GM18909 (cell line): ENCODE measurements around the gene UBXN11.

ENCODE experiments used
- ATAC-seq: cut with Tn5 transposase; IDR thresholded peaks from one replicate; pipeline ENCODE4 v1.9.1; 2021; ENCODE audit warnings: mild to moderate bottlenecking; ENCODE audit not compliant: unreplicated experiment, poor library complexity

The UBXN11 gene

GRCh38 chr1:26288311-26288941 is 18.0 kb downstream of the UBXN11 start:
- no peak for ATAC-seq

- no peak for ATAC-seq
Observed at GRCh38 chr1:26287811-26288210, 18.6 kb downstream of the UBXN11 start.

GRCh38 chr1:26287033-26287711 is 19.3 kb downstream of the UBXN11 start:
- ATAC-seq = peak; percentile 40

DNA sequence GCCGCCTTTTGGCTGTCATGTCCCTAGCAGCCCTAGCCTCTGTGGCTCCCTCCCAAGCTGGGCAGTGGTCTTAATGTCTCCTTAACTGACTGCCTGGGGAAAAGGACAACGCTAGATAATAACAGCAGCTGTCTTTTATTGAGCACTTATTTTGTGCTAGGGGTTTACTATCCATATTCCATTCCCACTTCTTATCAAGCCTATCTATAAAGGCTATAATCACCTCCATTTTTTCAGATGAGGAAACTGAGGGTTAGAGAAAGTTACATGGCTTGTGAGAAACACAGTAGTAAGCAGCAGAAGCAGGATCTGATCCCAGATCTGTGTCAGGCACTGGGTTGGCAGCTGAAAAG is 20.4 kb downstream of the UBXN11 start:
- ATAC-seq = no peak

GRCh38 chr1:26285366-26286063 is 20.9 kb downstream of the UBXN11 start:
- ATAC-seq = no peak

GRCh38 chr1:26284597-26285347 is 21.7 kb downstream of the UBXN11 start:
- peak; percentile 28 for ATAC-seq

DNA sequence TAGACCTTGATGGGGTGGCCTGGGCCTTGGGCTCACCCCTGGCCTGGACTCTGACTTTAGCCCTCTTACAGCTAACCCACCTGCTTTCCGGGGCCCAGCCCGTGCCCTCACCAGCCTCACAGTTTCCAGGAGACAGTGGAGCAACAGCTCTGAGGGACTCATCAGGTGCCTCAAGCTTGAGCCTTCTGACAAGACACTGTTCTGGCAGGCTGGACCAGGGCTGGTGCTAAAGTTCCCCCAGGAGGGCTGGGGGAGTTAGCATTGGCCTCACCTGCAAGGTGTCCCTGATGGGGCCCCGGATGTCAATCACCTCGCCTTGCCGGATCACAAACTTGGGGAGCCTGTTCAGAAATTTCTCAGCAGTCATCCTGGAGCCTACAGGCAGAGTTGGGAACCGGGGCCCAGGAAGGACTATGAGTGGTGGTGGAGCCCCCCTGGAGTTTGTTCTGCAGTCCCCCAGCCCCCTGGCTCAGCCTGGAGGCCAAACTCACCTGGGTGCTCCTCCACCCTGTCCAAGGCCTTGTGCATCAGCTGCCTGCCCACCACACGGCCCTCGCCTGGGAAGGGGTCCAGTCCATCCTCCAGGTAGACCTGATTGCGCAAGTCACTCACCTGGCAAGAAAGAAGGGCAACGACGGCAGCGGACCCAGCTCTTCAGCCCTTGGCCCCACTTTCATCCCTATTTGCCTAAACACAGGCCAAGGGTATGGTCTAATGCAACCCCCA is 22.4 kb downstream of the UBXN11 start:
- ATAC-seq = no peak

GRCh38 chr1:26283279-26283853 is 23.1 kb downstream of the UBXN11 start:
- no peak for ATAC-seq

GRCh38 chr1:26282401-26282918 is 24.0 kb downstream of the UBXN11 start:
- ATAC-seq = no peak

GRCh38 chr1:26281971-26282370 is 24.5 kb downstream of the UBXN11 start:
- no peak for ATAC-seq

DNA sequence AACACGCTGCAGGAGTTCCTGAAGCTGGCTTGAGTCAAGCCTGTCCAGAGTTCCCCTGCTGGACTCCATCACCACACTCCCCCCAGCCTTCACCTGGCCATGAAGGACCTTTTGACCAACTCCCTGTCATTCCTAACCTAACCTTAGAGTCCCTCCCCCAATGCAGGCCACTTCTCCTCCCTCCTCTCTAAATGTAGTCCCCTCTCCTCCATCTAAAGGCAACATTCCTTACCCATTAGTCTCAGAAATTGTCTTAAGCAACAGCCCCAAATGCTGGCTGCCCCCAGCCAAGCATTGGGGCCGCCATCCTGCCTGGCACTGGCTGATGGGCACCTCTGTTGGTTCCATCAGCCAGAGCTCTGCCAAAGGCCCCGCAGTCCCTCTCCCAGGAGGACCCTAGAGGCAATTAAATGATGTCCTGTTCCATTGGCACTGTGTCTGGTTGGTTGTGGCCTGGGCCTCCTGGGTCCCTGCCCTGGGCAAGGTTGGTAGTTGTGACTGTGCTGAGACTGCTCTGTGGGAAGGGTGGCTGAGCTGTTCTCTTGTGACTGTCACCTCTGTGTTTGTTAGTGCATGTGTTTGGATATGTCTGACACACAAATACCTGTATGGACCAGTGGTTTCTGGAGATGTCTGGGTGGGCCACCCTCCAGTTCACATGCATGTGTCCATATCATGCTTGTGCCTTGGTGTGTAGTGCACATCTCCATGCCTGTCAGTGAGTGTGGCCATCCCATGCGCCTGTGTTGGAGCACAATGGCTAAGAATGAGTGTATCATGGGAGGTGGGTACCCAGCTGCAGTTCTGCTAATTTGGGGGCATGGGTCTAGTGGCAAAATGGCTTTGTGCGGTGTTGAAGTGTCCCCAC is 25.1 kb downstream of the UBXN11 start:
- no peak for ATAC-seq

DNA sequence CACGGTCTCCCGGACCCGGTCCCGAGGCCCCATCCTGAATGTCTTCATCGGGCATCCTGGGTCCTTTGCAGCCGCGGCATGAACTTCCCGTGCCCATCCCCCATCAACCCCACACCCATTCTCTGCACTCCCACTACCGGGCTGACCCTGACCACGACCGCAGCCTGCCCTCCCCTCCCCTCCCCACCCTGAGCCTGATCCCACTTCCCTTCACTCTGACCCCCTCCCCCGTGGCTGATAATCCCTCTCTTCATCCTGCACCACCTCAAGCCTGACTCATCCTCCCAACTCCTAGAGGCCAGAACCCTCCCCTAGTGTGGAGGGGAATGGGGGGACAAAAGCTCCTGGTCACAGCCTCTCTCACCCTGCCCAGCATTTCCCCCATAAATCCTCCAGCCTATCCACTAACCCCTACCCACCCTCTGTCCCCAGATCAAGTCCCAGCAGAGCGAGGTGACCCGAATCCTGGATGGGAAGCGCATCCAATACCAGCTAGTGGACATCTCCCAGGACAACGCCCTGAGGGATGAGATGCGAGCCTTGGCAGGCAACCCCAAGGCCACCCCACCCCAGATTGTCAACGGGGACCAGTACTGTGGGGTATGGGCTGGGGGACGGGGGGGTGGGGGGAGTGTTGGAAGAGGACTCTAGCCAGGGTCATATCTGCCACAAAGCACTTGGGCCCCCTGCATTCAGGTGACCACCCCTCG is 25.9 kb downstream of the UBXN11 start:
- no peak for ATAC-seq

DNA sequence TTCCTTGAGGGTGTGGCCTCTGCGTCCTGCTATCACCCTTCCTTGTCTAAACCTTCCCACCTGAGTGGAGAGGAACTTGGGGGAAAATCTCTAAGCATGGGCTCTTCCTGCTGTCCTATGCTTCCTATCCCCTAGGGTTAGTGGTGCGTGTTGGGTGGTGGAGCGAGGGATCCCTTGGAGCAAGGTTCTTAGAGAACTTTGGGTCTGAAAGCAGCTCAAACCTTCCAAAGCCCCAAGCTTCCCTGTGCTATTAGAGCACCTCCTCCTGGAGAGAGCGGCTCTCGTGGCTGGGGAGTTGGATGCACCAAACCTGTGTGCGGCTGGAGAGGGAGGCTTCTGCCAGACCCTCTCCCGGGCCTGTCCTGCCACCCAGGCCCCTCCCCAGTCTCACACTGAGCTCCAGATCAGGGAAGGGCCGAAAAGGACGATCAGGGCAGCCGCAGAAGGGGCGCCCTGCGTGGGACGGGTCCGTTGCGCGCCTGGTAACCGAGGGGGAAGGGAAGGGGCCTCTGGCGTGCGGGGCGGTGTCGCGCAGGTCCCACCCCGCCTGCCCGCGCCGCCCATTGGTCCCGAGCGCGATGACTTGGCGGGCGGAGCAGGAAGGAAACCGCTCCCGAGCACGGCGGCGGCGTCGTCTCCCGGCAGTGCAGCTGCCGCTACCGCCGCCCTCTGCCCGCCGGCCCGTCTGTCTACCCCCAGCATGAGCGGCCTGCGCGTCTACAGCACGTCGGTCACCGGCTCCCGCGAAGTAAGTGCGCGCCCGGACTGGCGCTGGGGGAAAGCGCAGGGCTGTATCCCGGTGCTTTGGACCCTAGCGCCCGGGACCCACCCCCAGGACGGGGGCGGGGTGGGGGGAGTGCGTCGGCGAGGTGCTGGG is 26.7 kb downstream of the UBXN11 start, which contains the start of gene SH3BGRL3:
Gene SH3BGRL3 (plus strand): TSS at position 631 of the 877 bp plus-strand sequence. CDS start 70 bp downstream, at position 701.
- peak; percentile 67 for ATAC-seq

GRCh38 chr1:26278724-26279455 is 27.5 kb downstream of the UBXN11 start:
- no peak for ATAC-seq

DNA sequence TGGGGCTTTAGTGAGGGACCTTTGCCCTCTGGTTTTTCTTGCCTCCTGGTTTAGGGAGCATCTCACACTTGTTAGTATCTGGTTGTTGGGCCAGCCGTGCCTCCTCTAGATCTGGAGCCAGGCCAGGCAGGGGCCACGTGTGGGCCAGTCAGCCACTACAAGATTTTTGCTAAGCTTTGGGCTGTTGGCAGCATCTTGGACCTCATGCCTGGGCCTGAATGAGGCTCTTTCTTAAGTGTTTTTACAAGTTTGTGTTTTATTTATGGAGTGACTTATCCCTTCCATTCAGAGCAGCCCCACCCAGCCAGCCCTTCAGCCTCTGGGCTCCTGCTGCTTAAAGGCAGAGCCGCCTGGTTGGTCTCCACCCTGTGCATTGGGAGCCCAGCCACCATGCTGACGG is 28.1 kb downstream of the UBXN11 start:
- no peak for ATAC-seq

- no peak for ATAC-seq
Observed at GRCh38 chr1:26277719-26278118, 28.7 kb downstream of the UBXN11 start.
